ENCODE data around the gene KDM4D. TPM values are rescaled to one million over a fixed set of nuclear protein-coding genes. Genes with fewer than 3 reads are reported as not detected.
"Not testable (repeated sequence)": the region's sequence is repeated elsewhere in the genome, so short reads cannot be mapped to it uniquely, and the experiment has no call there.

Gene KDM4D
- polyA plus RNA-seq, 1 donor = 1.5 TPM

DNA sequence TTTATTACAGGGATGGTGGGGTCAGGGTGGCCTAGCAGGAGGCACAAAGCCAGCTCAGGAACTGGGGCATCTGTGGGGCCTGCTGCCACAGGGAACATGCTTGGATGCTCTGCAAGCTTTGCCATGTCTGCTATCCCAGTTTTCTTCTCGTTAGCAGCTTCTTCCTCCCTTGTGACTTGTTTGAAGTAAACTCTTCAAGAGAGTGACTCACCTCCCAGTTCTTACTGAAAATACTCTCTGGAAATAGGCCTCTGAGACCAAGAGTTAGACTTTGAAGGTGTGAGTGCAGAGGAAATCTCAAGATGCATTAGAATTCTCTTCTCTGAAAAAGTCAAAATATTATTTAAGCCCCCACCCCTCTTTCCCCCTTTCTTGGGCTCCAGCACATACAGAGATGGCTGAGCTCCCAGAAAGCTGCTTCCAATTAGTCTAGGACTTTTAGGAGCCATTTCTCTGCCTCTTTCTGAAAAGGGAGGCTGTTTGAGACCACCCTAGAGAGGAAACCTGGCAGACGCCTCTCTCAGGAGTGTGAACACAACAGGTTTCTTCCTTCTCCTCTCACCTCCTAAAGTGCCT is 15.3 kb upstream of the KDM4D start:
- peak; percentile 34 for DNase-seq

GRCh38 chr11:94959179-94959578 is 14.3 kb upstream of the KDM4D start:
- no peak for DNase-seq

DNA sequence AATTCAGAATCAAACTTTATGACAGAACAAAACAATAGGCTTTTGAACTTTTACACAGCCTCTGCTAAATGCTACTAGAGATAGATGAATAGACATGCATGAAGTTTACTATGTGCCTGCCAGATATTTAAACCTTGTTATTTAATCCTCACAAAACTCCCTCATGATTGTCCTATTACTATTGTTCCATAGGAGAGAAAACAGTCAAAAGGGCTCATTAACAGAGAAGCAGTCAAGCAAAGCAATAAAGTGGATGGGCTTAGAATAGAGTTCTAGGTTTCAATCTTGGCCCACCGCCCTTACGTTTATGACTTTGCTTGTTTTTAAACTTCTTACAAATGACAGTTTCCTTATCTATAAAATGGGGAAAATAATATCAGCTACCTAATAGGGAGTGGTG is 13.0 kb upstream of the KDM4D start:
- no peak for DNase-seq

- no peak for DNase-seq
Observed at GRCh38 chr11:94961255-94961654, 12.3 kb upstream of the KDM4D start.

DNA sequence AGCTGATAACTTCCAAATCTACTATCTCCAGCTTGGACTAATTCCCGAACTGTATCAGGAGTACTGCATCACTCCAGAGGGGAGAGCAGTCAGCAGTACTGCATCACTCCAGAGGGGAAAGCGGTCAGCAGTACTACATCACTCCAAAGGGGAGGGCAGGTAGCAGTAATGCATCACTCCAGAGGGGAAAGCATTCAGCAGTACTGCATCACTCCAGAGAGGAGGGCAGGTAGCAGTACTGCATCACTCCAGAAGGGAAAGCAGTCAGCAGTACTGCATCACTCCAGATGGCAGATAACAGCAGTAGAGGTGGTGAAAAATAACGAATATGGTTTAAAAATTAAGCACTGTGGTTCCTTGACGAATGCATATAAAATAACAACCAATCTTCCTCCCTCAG is 8.6 kb upstream of the KDM4D start:
- no peak for DNase-seq

- no peak for DNase-seq
Observed at GRCh38 chr11:94968334-94968958, 5.1 kb upstream of the KDM4D start.

GRCh38 chr11:94972700-94973098 is 810 bp upstream of the KDM4D start:
- no peak for DNase-seq

DNA sequence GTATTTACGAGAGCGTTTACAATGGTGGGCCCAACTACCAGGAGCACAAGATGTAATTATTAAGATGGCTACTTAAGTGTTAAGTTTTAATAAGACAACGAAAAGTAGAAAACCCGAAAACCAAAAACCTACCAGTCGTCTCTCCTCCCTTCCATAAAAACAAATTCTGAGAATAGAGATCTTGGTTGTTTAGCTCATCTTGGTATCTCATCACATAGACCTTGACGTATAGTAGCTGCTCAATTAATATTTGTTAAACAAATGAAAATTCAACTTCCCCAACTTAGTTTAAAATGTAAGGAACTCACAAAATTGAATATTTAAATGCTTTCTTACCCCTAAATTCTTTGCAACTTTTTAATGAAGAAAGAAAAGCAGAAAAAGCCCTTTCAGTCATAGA is 669 bp downstream of the KDM4D start:
- no peak for DNase-seq

GRCh38 chr11:94975599-94975998 is 2.1 kb downstream of the KDM4D start:
- no peak for DNase-seq

DNA sequence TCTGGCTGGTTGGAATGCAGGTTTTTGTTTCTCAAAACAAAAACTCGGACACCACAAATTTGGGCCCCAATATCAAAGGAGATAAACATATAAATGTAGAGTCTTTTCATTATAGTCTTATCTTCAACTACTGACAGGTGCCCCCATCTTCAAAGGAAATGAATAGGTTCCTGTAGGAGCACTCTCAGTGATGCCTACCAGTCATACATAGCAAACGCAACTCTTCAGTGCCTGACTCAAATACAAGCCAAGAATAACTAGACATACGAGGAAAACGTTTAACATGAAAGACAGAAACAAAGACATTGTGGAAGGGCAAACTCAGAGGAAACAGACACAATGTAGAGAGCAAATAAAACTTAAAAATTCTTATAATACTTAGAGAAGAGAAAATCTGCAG is 13.9 kb downstream of the KDM4D start:
- no peak for DNase-seq

GRCh38 chr11:94988748-94989147 is 15.2 kb downstream of the KDM4D start:
- no peak for DNase-seq

GRCh38 chr11:94993400-94993943 is 20.0 kb downstream of the KDM4D start:
- no peak for DNase-seq

DNA sequence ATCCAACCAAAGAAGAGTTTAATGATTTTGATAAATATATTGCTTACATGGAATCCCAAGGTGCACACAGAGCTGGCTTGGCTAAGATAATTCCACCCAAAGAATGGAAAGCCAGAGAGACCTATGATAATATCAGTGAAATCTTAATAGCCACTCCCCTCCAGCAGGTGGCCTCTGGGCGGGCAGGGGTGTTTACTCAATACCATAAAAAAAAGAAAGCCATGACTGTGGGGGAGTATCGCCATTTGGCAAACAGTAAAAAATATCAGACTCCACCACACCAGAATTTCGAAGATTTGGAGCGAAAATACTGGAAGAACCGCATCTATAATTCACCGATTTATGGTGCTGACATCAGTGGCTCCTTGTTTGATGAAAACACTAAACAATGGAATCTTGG is 23.9 kb downstream of the KDM4D start:
- no peak for DNase-seq

DNA sequence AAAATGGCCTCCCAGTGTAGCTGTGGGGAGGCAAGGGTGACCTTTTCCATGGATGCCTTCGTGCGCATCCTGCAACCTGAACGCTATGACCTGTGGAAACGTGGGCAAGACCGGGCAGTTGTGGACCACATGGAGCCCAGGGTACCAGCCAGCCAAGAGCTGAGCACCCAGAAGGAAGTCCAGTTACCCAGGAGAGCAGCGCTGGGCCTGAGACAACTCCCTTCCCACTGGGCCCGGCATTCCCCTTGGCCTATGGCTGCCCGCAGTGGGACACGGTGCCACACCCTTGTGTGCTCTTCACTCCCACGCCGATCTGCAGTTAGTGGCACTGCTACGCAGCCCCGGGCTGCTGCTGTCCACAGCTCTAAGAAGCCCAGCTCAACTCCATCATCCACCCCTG is 24.8 kb downstream of the KDM4D start:
- DNase-seq = no peak

DNA sequence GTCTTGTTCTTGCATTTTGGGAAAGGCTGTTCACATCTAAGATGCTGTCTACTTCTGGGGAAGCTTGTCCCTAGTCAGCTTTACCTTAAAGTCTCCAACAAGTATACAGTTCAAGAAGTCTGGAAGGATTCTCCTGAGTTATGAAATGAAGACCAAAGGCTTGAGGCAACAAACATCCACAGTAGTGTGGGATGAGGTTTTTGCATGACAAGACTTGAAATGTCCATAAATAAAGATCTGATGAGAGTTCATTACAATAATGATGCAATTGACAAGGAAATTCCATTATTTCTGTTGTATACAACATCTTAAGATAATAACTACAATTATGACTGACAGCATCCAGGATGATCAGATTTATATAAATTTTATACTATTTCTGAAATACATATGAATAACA is 30.2 kb downstream of the KDM4D start:
- DNase-seq = no peak

DNA sequence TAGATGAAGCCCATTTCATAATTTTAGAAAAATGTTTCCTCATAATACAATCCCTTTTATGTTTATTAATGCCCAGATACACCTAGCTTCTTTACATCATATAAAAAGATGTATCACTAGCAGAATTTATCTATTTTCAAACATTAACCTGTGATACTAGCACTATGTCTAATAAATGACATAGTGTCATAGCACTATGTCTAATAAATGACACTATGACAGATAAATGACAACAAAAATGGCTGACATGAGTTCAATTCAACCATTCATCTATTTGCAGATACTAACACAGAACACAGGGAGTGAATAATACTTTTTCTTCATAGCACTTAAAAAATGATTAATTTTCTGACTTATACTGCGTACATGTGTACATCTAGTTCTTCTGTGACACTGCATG is 32.1 kb downstream of the KDM4D start:
- no peak for DNase-seq

GRCh38 chr11:95011376-95011775 is 37.9 kb downstream of the KDM4D start:
- no peak for DNase-seq

- no peak for DNase-seq
Observed at GRCh38 chr11:95014184-95014821, 40.8 kb downstream of the KDM4D start.

DNA sequence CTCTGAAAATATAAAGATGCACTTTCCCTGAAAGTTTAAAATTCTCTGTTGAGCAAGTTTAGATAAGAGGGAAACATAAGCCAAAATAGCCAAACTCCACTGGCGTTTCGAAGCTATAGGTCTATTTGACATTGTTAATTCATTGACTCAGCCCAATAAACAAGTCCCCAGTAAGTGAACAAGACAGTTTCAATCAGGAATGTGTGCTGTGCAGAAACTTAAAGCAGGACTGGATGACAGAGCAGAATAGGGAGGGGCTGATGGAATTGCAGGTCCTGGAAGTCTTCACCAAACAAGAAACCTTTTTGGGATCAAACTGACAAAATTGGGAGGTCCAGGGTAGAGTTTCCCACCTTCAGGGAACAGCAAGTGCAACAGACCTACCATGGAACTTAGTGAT is 42.6 kb downstream of the KDM4D start:
- DNase-seq = no peak

- DNase-seq = not testable (repeated sequence)
Observed at GRCh38 chr11:95021468-95021867, 48.0 kb downstream of the KDM4D start.

- DNase-seq = no peak
Observed at GRCh38 chr11:95024958-95025357, 51.4 kb downstream of the KDM4D start, which contains the start of gene KDM4E. Gene KDM4E (plus strand): TSS chr11:95025258. CDS start chr11:95025558, 300 bp downstream.

DNA sequence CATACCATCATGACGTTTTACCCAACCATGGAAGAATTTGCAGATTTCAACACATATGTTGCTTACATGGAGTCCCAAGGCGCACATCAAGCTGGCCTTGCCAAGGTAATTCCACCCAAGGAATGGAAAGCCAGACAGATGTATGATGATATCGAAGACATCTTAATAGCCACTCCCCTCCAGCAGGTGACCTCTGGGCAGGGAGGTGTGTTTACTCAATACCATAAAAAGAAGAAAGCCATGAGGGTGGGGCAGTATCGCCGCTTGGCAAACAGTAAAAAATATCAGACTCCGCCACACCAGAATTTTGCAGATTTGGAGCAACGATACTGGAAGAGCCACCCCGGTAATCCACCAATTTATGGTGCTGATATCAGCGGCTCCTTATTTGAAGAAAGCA is 52.1 kb downstream of the KDM4D start:
- DNase-seq = not testable (repeated sequence)

DNA sequence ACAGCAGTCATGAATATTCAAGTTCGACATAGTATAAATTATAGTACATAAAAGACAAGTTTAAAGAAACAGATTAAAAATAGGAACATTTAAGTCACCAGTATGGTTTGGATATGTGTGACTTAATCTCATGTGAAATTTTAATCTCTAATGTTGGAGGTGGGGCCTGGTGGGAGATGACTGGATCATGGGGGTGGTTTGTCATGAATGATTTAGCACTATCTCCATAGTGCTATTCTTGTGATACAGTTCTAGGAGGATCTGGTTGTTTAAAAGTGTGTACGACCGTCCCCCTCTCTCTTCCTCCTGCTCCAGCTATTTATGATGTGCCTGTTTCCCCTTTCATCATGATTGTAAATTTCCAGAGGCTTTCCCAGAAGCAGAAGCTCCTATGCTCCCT is 54.8 kb downstream of the KDM4D start:
- DNase-seq = no peak

DNA sequence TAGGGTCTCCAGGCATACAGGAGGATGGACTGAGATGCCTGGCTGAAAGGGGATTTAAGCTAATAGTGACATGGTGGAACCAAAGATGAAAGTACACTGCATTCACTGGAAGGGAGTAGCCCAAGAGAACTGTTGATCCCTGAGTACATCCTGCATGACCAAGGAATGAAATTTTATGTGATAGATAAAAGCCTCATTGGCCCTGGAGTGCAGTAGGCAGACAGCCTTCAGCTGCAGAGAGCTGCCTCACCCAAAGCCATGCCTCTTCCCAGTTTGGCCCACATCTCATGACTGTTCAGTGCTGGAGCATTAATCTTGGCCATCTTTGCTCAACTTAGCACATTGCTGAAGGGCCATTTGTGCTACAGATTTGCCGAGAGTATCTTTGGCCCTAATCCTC is 59.5 kb downstream of the KDM4D start:
- DNase-seq = no peak
